ENCODE measurements around the gene VGLL3.

VGLL3 gene

DNA sequence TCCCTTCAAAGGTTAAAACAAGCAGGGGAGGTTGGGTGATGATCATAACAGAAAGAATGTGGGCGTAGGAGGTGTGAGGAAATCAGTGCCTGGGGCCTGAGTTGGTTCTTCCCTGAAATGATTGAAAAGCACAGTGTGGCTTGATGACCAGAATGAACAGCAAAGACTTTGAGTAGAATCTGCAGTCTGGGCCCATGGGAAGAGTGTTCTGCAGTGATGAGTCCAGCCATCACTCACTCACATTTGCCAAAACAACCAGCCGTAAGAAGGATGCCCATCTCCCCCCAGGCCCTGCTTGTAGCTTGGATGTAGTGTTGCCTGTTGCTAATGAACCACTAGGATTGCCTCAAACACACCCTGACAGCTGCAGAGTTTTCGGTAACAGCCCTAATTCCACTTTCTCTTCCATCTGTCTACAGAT lies 67.9 kb downstream of the VGLL3 start:
- H3K9me3 ChIP-seq (ENCODE audit: control insufficient read depth, low read length) = no peaks in the 10 kb centered on the region
- no peak overlapping the region for H3K27ac ChIP-seq (ENCODE audit: low read depth, low read length, severe bottlenecking)
- H3K36me3 ChIP-seq (ENCODE audit: control insufficient read depth, insufficient read depth, low read length) = no peaks in the 10 kb centered on the region
- WGBS, 2 experiments (ENCODE audit: insufficient coverage in 2 of 2) = 60 to 86% methylated on average over 1 of the region's 3 CpGs
- H3K4me3 ChIP-seq (ENCODE audit: extremely low read depth, insufficient read depth, low read length, poor library complexity, severe bottlenecking) = no peak overlapping the region
- no peaks in the 10 kb centered on the region for H3K4me1 ChIP-seq (ENCODE audit: control insufficient read depth, insufficient read depth, low read length, poor library complexity, severe bottlenecking)

DNA sequence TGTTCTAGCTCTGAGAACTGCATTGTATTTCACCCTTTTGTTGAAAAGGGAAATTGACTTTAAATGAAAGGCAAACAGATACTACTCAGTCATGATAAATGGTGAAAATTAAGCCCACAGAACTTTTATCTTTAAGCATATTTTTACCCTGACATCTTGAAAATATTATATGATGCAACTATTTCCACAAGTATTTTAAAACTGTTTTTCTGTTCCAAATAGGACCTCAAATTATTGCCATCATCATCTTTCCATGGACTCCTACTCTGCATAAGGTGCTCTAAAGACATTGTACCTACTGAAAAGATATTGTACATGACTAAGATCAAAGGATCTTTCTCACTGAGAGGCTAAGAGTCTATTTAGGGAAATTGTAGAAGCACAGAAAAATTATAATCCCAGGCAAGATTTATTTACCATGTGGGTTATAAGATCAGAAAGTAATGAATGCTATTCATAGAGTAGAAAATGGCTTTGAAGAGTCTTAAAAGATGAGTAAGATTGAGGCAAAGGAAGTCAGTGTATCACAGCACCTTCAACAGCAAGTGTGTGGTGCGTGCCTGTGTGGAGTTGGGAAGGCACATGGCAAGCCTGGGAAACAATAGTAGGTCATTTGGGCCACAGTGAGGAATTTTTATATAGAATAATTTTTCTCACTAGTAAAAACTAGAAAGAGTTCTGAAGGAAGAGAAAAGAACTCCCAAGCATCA lies 68.8 kb downstream of the VGLL3 start:
- no peaks in the 10 kb centered on the region for H3K36me3 ChIP-seq (ENCODE audit: control insufficient read depth, insufficient read depth, low read length)
- H3K27ac ChIP-seq (ENCODE audit: low read depth, low read length, severe bottlenecking) = no peak overlapping the region
- WGBS, 2 experiments (ENCODE audit: insufficient coverage in 2 of 2) = no CpG with 5 or more reads among the region's 1 CpG
- no peak overlapping the region for H3K4me3 ChIP-seq (ENCODE audit: extremely low read depth, insufficient read depth, low read length, poor library complexity, severe bottlenecking)
- H3K4me1 ChIP-seq (ENCODE audit: control insufficient read depth, insufficient read depth, low read length, poor library complexity, severe bottlenecking) = no peaks in the 10 kb centered on the region
- no peaks in the 10 kb centered on the region for H3K9me3 ChIP-seq (ENCODE audit: control insufficient read depth, low read length)

DNA sequence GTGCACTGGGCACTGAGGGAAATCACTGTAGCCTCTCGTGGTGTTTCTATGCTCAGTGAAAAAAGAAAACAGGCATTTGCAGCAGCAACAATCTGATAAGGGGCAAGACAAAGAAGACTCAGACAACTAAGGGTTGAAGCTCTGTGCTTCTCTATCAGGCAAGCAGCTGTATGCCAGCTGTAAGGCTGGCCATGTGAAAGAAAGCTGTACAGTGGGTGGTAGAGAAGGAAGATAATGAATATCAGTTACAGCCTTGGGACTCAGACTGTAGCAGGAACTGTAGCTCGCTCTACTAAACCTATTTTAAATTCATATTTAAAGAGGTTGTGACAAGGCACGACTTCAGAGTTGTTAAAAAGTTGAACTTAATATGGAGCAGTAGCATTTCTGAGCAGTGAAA lies 76.3 kb downstream of the VGLL3 start:
- 77 to 85% methylated on average over 1 to 3 of the region's 3 CpGs for WGBS, 2 experiments (ENCODE audit: insufficient coverage in 2 of 2)
- no peaks in the 10 kb centered on the region for H3K36me3 ChIP-seq (ENCODE audit: control insufficient read depth, insufficient read depth, low read length)
- peak overlapping the region; percentile 19 for H3K27ac ChIP-seq (ENCODE audit: low read depth, low read length, severe bottlenecking)
- no peaks in the 10 kb centered on the region for H3K4me1 ChIP-seq (ENCODE audit: control insufficient read depth, insufficient read depth, low read length, poor library complexity, severe bottlenecking)
- no peaks in the 10 kb centered on the region for H3K9me3 ChIP-seq (ENCODE audit: control insufficient read depth, low read length)
- no peak overlapping the region for H3K4me3 ChIP-seq (ENCODE audit: extremely low read depth, insufficient read depth, low read length, poor library complexity, severe bottlenecking)

DNA sequence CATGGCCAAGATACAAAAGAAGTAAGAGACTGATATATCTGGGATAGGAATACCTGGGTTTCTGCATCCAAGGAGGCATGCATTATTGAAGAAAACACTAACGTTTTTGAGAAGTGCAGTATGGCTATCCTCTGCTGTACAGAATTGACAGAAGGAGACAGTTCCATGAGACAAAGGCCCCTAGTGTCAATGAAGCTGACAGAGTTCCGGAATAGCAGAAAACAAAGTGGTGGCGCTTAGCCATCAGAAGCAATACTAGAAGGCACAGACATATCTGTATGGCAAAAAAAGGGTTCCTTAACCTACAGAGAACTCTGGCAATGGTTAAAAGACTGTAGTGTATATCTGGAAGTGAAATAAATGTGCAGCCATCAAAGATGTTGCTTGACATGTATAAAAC lies 77.8 kb downstream of the VGLL3 start:
- H3K36me3 ChIP-seq (ENCODE audit: control insufficient read depth, insufficient read depth, low read length) = no peaks in the 10 kb centered on the region
- no peaks in the 10 kb centered on the region for H3K9me3 ChIP-seq (ENCODE audit: control insufficient read depth, low read length)
- H3K4me1 ChIP-seq (ENCODE audit: control insufficient read depth, insufficient read depth, low read length, poor library complexity, severe bottlenecking) = no peaks in the 10 kb centered on the region
- H3K27ac ChIP-seq (ENCODE audit: low read depth, low read length, severe bottlenecking) = no peak overlapping the region
- WGBS, 2 experiments (ENCODE audit: insufficient coverage in 2 of 2) = 83 to 100% methylated on average over 3 of the region's 3 CpGs
- no peak overlapping the region for H3K4me3 ChIP-seq (ENCODE audit: extremely low read depth, insufficient read depth, low read length, poor library complexity, severe bottlenecking)

DNA sequence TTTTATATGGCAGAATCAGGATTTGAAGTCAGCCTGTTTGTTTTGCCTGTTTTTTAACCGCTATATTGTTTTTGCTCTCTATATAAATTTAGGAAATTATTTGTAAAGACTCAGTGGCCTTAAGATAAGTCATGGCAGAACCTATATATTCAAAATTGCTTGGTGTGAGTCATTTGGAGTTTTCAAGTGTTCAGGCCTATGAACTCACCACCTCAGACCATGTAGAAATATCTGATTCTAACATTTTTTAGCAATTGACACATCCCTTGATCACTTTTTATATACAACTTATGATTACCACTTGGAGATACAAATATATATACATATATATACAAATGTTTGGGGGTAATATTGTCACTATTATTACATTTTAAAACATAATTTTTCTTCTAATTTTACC lies 95.7 kb downstream of the VGLL3 start:
- WGBS, 2 experiments (ENCODE audit: insufficient coverage in 2 of 2) = no CpG with 5 or more reads among the region's 1 CpG

DNA sequence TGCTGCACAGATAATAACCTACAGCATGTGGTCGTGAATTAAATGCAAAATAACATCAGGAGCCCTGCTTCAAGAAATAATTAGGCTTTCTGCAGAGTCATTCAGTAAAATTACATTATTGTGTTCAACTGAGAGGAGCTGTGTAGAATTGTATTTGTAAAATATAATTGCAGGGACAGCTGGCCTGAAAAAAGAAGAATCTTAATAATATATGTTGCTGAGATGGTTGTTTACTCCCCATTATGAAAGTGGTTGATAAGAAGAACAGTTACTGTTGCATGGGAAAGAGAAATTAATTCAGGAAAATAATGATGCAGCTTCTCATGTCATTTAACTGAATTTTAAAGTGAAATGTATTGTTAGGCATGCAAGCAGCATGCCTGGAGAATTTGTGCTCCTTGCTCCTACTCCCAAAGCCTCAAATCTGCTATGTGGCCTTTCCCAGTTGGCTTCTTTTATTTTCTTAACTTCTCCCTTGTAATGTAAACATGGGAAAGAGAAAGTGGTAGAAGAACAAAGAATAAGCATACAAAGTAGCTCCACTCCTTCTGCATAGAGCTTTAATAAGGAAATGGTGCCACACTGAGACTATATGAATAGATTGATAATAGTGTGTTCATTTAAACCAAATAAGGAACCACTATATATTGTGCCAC lies 100.1 kb downstream of the VGLL3 start:
- Histone ChIP-seq H3K9me3 (ENCODE audit: control insufficient read depth, low read length) (no peaks in the 10 kb centered on the region), H3K36me3 (ENCODE audit: control insufficient read depth, insufficient read depth, low read length) (no peaks in the 10 kb centered on the region), H3K4me3 (ENCODE audit: extremely low read depth, insufficient read depth, low read length, poor library complexity, severe bottlenecking) (no peak overlapping the region), H3K4me1 (ENCODE audit: control insufficient read depth, insufficient read depth, low read length, poor library complexity, severe bottlenecking) (no peaks in the 10 kb centered on the region), H3K27ac (ENCODE audit: low read depth, low read length, severe bottlenecking) (peak overlapping the region; percentile 17)
- WGBS, 2 experiments (ENCODE audit: insufficient coverage in 2 of 2) = 33% methylated on average over 1 of the region's 1 CpG; no CpG with 5 or more reads in 1 of the 2 experiments

More for the DNA sequence above, 95.7 kb downstream of the VGLL3 start:
- Histone ChIP-seq H3K9me3 (ENCODE audit: control insufficient read depth, low read length) (no peaks in the 10 kb centered on the region), H3K36me3 (ENCODE audit: control insufficient read depth, insufficient read depth, low read length) (no peaks in the 10 kb centered on the region), H3K27ac (ENCODE audit: low read depth, low read length, severe bottlenecking) (no peak overlapping the region), H3K4me3 (ENCODE audit: extremely low read depth, insufficient read depth, low read length, poor library complexity, severe bottlenecking) (no peak overlapping the region), H3K4me1 (ENCODE audit: control insufficient read depth, insufficient read depth, low read length, poor library complexity, severe bottlenecking) (no peaks in the 10 kb centered on the region)
